Peyer's patch (tissue), 4 donors: ENCODE measurements around the gene CSPG4. TPM values are rescaled to one million over a fixed set of nuclear protein-coding genes. Genes with fewer than 3 reads are reported as not detected.

Experiments
- DNase-seq, 3 donors: peaks; one replicate each; pipeline ENCODE4 v3.0.0-alpha.2; 2017 to 2019
- H3K27ac ChIP-seq, 4 donors: fragments of 200-600 bp; sonication (generic); one replicate each; pipeline ENCODE4 v1.5.1; 2016 to 2019
- H3K27me3 ChIP-seq, 2 donors: fragments of 200-600 bp; sonication (generic); one replicate each; pipeline ENCODE4 v1.5.1; 2019
- H3K36me3 ChIP-seq, 3 donors: fragments of 200-600 bp; sonication (generic); one replicate each; pipeline ENCODE4 v1.5.1; 2016 to 2019
- H3K4me1 ChIP-seq, 4 donors: fragments of 200-600 bp; sonication (generic); one replicate each; pipeline ENCODE4 v1.5.1; 2016 to 2019
- H3K4me3 ChIP-seq, 4 donors: fragments of 200-600 bp; sonication (generic); 1 replicate in 3 of 4; 2 replicates in 1 of 4; pipeline ENCODE4 v1.5.1; 2016 to 2019; ENCODE audit warnings: mild to moderate bottlenecking in 1 of 4
- H3K9me3 ChIP-seq, 4 donors: fragments of 200-600 bp; sonication (generic); one replicate each; pipeline ENCODE4 v1.5.1; 2016 to 2019; ENCODE audit warnings: mild to moderate bottlenecking in 1 of 4
- CTCF ChIP-seq, 6 experiments: fragments of 450-650 bp in 4 of 6; fragments of 200-600 bp in 2 of 6; sonication (generic) in 1 of 6; IDR thresholded peaks; one replicate each; pipeline ENCODE4 v1.5.1; 2017 to 2019; ENCODE audit warnings: antibody characterized with exemption in 6 of 6, mild to moderate bottlenecking in 3 of 6, moderate library complexity in 1 of 6
- POLR2A ChIP-seq, 2 donors: fragments of 450-650 bp; IDR thresholded peaks; one replicate each; pipeline ENCODE4 v1.5.1; 2017; ENCODE audit warnings: antibody characterized with exemption in 2 of 2, mild to moderate bottlenecking in 2 of 2, moderate library complexity in 2 of 2
- total RNA-seq, 4 donors: library from RNA; depleted of rRNA; stranded (reverse); fragments of >200 nt; gene quantifications; one replicate each; pipeline ENCODE4 v1.1.0, GENCODE V29; 2016

Gene CSPG4
- total RNA-seq, 4 donors from 2014 or later: 2.8 to 15.7 (median 6.3) TPM

GRCh38 chr15:75671730-75672602, 40.7 kb downstream of the CSPG4 start:
- peak overlapping the region in 1 of 4 donors; percentile 81 for H3K27ac ChIP-seq
- peaks cover 0 to 20% (median 0%) of the 10 kb centered on the region in 4 donors for H3K4me1 ChIP-seq

GRCh38 chr15:75669879-75670212, 42.8 kb downstream of the CSPG4 start:
- no peak overlapping the region for H3K4me3 ChIP-seq
- H3K4me1 ChIP-seq: peaks cover 0 to 34% (median 1%) of the 10 kb centered on the region in 4 donors
- H3K27me3 ChIP-seq: no peaks in the 10 kb centered on the region
- no peak for TF ChIP-seq POLR2A (IDR thresholded peaks at IDR 0.05)
- no peak for TF ChIP-seq CTCF (IDR thresholded peaks at IDR 0.05)
- H3K9me3 ChIP-seq: no peaks in the 10 kb centered on the region
- no peaks in the 10 kb centered on the region for H3K36me3 ChIP-seq
- no peak for DNase-seq
- no peak overlapping the region for H3K27ac ChIP-seq

More at GRCh38 chr15:75671730-75672602, 40.7 kb downstream of the CSPG4 start:
- H3K36me3 ChIP-seq: peaks cover 0 to 3% (median 0%) of the 10 kb centered on the region in 3 donors
- no peak for DNase-seq
- no peak overlapping the region for H3K4me3 ChIP-seq
- TF ChIP-seq CTCF (IDR thresholded peaks at IDR 0.05) (no peak), POLR2A (IDR thresholded peaks at IDR 0.05) (no peak)
- no peaks in the 10 kb centered on the region for H3K9me3 ChIP-seq
- no peaks in the 10 kb centered on the region for H3K27me3 ChIP-seq

DNA sequence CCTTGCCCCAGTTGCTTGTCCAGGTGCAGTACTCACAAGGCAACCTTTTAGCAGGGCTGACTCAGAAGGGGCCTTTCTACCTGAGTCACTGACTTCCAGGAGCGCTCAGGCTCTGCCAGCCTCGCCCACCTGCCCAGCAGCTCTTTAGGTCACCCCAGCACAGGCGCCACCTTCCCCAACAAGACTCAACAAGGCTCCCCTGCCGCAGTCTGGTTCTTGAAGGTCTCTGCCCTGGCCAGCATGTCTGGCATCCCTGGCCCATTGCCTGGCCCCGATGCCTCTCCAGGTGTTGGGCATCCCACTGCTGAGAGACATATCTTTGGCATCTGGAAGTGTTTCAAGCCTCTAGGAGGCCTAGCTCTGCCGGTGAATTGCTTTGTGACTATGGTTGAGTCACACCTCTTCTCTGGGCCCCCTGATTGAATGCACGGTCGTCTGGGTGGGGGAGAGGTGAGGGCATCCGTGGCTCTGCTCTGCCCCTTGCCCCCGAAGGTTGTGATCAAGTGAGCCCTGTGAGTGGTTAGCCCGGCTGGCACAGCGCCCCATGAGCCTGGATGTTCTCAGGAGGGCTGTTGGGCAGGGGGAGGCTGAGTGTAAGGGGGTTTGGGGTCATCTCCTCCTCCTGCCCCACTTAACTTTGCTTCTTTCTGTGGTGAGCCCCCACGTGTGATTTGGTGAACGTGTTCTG, 43.3 kb downstream of the CSPG4 start:
- Histone ChIP-seq H3K9me3 (no peaks in the 10 kb centered on the region), H3K27me3 (no peaks in the 10 kb centered on the region), H3K4me3 (no peak overlapping the region), H3K27ac (no peak overlapping the region), H3K36me3 (no peaks in the 10 kb centered on the region), H3K4me1 (peaks cover 0 to 38% (median 1%) of the 10 kb centered on the region in 4 donors)
- no peak for TF ChIP-seq POLR2A (IDR thresholded peaks at IDR 0.05)
- TF ChIP-seq CTCF (IDR thresholded peaks at IDR 0.05): no peak
- no peak for DNase-seq

GRCh38 chr15:75666823-75667501, 45.7 kb downstream of the CSPG4 start:
- peak in 2 of 3 donors; percentile 67 to 73 for DNase-seq
- no peaks in the 10 kb centered on the region for H3K9me3 ChIP-seq
- peaks cover 0 to 36% (median 1%) of the 10 kb centered on the region in 4 donors for H3K4me1 ChIP-seq
- no peaks in the 10 kb centered on the region for H3K36me3 ChIP-seq
- TF ChIP-seq CTCF (IDR thresholded peaks at IDR 0.05) (no peak), POLR2A (IDR thresholded peaks at IDR 0.05) (no peak)
- H3K27me3 ChIP-seq: no peaks in the 10 kb centered on the region
- H3K4me3 ChIP-seq: no peak overlapping the region
- H3K27ac ChIP-seq: peak overlapping the region; percentile 42 to 81 (median 55)

GRCh38 chr15:75663931-75664421, 48.7 kb downstream of the CSPG4 start:
- TF ChIP-seq POLR2A (IDR thresholded peaks at IDR 0.05) (no peak), CTCF (IDR thresholded peaks at IDR 0.05) (no peak)
- peak overlapping the region in 2 of 4 donors; percentile 6 to 78 for H3K27ac ChIP-seq
- no peak overlapping the region for H3K4me3 ChIP-seq
- H3K36me3 ChIP-seq: peaks cover 0 to 1% (median 0%) of the 10 kb centered on the region in 3 donors
- H3K9me3 ChIP-seq: no peaks in the 10 kb centered on the region
- no peaks in the 10 kb centered on the region for H3K27me3 ChIP-seq
- peaks cover 0 to 56% (median 2%) of the 10 kb centered on the region in 4 donors for H3K4me1 ChIP-seq
- peak in 1 of 3 donors; percentile 62 for DNase-seq
